ENCODE results near the gene OVCH1.

The OVCH1 gene, protein sequence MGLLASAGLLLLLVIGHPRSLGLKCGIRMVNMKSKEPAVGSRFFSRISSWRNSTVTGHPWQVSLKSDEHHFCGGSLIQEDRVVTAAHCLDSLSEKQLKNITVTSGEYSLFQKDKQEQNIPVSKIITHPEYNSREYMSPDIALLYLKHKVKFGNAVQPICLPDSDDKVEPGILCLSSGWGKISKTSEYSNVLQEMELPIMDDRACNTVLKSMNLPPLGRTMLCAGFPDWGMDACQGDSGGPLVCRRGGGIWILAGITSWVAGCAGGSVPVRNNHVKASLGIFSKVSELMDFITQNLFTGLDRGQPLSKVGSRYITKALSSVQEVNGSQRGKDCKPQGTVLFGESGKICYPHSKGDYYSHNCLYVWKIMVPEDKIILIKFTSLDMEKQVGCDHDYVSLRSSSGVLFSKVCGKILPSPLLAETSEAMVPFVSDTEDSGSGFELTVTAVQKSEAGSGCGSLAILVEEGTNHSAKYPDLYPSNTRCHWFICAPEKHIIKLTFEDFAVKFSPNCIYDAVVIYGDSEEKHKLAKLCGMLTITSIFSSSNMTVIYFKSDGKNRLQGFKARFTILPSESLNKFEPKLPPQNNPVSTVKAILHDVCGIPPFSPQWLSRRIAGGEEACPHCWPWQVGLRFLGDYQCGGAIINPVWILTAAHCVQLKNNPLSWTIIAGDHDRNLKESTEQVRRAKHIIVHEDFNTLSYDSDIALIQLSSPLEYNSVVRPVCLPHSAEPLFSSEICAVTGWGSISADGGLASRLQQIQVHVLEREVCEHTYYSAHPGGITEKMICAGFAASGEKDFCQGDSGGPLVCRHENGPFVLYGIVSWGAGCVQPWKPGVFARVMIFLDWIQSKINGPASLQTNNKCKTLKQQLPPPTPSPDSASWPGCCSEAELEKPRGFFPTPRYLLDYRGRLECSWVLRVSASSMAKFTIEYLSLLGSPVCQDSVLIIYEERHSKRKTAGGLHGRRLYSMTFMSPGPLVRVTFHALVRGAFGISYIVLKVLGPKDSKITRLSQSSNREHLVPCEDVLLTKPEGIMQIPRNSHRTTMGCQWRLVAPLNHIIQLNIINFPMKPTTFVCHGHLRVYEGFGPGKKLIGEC

DNA sequence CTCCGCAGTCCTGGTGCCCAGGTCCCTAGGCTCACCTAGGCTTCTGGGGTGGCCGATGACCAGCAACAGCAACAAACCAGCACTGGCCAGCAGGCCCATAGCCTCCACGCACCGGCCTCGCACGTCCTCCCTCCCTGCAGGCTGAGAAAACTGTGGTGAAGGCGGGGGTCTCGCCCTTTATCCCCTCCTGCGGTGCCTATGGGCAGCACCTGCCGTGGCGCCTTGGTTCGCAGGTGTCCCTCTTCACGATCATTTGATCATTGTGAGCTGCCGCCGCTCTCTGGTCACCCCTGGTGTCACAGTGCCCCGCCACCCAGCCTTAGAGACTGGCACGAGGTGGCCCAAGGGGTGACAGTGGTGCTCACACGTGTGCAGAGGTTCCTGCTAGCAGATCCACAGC lies at the start of gene OVCH1:
Gene OVCH1, minus strand, starts transcription at position 99 of the 400 bp plus-strand sequence. Its CDS starts 0 bp downstream, at position 99.
- no peak for DNase-seq (ENCODE audit: low read depth in 2 of 2)

DNA sequence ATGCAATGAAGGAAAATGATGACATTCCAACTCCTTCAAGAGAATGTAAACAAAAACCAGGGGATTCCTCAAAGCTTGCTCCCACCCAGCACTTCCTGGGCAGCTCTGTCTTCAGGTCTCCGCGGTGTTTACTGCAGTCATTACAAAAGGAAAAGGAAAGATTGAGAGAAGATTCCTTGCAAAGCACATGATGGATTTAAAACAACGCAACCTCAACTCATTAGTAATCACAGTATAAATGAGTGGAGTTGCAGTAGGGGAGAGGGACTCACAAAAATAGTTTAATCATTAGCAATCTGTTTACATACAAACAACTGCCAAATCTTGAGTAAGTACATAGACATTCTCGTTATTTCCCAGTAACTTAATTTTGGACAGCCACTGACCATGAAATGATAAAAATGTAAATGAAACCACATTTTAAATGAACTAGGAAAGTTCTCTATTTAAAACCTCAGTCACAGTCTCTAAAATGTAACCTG lies 49.7 kb upstream of the OVCH1 start:
- DNase-seq (ENCODE audit: low read depth in 2 of 2) = no peak

DNA sequence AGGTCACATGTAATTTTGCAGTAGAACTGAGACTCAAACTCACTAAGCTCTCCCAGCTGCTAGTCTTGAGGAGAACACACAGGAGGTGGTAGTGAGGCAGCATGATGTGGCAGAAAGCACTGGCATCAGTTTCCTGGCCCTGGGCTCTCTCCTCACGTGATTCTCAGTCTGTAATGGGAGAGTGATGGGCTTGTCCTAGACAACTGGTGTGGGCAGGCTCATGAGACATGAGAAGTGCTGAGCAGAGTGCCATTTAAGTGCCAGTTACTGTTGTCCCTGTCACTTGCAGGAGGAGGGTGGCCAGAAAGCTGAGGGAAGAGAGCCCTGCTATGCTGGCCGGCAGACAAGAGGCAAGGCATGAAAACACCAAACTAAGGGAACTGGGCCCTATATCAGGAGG lies 48.5 kb upstream of the OVCH1 start:
- no peak for DNase-seq (ENCODE audit: low read depth in 2 of 2)

DNA sequence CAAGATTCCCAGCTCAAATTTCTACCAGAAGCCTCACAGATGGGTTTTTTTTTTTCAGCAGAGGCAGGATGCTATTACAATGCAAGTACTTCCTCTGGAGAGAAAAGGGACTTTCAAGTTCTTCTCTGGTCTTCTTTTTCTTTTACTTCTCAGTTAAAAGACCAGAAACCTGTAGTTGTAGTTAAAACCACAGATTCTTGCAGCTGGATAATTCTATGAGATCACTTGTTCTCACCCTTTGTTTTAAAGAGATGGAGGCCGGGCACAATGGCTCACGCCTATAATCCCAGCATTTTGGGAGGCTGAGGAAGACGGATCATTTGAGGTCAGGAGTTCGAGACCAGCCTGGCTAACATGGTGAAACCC lies 47.6 kb upstream of the OVCH1 start:
- no peak for DNase-seq (ENCODE audit: low read depth in 2 of 2)

DNA sequence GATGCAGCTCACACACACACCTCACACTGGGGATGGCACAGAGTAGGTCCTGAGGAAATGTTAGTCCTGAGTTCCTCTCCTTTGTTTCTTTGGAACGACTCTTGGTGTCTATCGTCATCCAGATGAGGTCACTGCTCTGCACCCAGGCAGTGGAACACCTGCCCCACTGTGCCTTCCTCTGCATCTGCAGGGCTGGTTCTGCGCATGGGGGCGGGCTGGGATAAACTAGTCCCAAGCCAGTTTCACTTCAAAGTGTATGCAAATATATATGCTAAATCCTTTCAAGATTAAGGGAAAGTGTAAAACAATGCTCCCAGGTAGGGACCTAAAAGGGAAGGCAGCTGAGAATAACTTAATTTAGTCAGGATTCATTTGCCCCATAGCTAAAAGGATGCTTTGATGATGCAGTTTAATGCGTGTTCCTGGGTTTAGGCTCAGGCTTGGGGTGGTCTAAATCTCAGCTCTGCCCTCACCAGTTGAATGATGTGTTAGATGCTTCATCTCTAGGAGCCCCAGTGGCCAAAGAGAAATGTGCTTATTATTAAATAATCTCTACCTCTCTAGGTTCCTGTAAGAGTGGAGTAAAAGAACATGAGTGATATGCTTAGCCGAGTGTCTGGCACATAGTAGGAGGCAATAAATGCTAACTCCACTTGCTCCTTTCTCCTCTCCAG lies 47.1 kb upstream of the OVCH1 start:
- no peak for DNase-seq (ENCODE audit: low read depth in 2 of 2)

DNA sequence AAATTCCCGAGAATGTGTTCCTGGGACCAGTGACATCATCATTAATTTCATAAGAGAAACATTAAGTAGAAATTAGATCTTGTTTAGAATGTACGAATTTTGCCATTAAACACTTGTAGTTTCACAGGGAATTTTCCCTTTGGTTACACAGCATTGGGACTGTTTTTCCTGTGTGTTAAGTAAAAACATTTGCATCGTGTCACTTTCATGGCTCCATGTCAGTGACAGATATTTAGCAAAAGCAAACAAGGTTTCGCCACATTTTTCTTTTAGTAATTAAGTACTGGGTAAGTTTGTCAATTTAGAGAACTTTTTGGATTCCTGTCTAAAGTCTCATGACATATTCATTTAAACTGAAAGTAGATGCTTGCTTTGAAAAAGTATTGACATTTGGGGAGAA lies 45.5 kb upstream of the OVCH1 start:
- no peak for DNase-seq (ENCODE audit: low read depth in 2 of 2)

DNA sequence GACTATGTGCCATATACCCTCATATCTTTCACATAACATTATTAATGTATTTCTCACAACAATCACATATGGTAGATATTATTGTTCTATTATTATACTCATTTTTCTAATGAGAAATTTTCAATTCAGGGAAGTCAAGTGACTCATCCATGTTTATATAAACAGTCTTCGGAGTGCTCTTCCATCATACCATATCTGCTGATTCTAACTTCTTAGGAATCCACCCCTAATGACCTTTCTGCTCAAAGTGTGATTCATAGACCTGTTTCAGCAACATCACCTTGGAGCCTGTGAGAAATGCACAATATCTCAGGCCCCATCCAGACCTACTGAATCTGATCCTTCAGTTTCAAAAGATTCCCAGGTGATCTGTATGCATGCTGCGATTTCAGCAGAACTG lies 39.8 kb upstream of the OVCH1 start:
- DNase-seq (ENCODE audit: low read depth in 2 of 2) = no peak

DNA sequence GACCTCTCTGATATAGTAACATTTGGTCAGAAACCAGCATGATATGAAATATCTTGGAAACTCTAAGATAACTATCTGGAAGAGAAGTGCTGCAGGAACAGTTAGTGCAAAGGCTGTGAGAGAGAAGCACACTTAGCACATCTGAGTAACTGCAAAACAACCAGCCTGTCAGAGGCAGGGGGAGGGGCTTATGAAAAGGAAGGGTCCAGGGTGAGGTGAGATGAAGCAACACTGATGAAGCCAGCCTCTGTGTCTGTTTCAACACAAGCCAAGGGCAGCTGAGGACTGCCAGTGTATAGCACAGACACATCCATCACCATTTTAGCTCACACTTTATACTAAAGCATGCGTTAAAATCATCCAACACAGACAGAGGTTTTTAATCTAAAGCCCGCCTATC lies 37.4 kb upstream of the OVCH1 start:
- no peak for DNase-seq (ENCODE audit: low read depth in 2 of 2)

DNA sequence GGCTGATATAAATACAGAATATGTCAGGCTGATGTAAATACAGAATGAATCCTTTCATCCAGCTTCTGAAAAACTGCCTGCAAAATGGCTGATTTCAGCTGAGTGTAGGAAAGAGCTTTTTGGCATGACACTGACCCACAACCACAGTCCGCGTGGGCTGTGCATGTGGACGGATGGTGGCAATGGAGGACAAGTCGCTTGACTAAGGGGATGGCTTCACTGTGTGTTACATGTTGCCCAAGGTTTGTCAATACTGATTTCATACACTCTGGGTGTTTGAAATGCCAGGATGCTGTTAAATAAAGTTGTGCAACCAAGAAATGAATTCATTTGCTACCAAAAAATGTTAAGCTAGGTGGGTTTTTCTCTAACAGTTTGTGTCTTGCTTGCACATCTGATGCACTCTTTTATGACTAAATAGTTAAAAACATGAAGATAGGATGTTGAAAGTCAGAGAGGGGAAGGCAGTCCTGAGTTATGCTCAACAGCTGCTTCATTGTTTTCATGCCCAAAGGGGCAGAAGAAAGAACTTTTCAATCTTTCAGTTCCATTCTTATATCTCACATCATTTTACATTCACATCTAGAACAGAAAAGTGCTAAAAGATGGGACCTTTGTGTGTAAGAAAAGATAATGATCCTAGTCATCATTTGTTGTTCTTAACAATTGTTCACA lies 36.5 kb upstream of the OVCH1 start:
- DNase-seq (ENCODE audit: low read depth in 2 of 2) = no peak

DNA sequence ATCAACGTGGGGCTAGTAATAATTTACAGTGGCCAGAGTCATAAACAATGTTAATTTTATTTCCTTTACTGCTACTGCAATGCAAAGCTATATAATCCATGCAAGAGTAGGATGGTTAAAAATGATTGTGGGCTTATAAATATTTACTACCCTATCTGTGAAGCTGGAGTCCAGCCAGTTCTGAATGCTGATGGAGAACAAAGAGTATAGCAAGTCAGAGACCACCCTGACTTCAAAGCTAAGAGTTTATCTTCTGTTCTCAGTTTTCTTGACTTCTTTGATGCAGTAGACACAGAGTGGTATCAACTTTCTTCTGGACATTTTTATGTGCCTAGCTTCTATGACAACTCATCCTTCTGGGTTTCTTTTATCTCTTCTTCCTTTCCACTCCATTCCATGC lies 34.0 kb upstream of the OVCH1 start:
- DNase-seq (ENCODE audit: low read depth in 2 of 2) = no peak

DNA sequence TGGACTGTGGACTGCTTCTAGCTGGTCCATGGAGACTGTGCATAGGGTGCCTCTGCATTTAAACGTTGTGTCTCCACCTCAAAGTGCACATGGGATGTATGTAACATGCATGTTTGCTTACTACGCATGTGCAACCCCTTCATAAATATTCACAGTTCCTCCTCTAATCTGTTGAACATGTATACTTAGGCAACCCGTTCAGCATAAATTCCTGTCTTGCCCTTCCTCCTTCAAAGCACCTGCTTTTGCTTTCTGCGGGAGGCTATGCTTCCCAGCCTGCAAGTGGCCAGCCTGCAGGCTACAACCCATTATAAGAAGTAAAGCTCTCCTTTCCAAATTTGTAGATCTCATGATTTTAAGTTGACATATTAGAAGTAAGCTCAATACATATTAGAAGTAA lies 33.0 kb upstream of the OVCH1 start:
- no peak for DNase-seq (ENCODE audit: low read depth in 2 of 2)

DNA sequence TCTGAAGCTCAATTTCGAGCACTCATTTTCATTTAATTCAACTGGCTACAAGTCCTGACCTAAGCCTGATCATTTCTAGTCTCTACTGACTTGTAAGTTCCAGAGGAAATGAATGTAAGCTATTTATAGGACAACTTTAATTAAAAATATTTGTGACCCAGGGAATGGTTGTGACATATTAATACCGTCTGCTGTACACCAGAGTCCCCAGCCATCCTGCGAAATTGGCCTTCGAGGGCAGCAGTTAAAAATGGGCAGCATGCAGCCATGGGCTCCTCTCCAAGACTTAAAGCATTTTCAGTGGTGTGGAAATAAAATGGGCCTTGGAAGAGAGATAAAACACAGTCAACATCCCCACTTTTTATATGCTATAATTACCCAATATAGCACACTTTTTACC lies 30.7 kb upstream of the OVCH1 start:
- DNase-seq (ENCODE audit: low read depth in 2 of 2) = no peak

DNA sequence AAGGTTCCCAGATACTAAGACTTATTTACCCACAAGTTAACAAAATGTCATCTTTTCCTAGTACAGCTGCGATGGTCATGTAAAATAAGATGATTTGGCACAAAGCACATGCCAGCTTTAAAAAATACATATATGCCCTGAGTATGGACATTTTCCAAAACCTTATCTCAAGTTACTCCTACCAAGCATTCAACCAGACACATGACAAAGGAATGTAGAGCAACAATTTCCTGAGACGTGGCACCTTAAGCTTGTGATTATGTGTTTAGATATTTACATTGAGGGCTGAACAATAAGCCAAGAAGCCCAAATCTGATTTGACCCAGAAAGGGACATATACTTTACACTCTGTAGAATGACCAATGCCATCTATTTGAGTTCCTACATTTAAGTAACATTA lies 24.5 kb upstream of the OVCH1 start:
- DNase-seq (ENCODE audit: low read depth in 2 of 2) = no peak

DNA sequence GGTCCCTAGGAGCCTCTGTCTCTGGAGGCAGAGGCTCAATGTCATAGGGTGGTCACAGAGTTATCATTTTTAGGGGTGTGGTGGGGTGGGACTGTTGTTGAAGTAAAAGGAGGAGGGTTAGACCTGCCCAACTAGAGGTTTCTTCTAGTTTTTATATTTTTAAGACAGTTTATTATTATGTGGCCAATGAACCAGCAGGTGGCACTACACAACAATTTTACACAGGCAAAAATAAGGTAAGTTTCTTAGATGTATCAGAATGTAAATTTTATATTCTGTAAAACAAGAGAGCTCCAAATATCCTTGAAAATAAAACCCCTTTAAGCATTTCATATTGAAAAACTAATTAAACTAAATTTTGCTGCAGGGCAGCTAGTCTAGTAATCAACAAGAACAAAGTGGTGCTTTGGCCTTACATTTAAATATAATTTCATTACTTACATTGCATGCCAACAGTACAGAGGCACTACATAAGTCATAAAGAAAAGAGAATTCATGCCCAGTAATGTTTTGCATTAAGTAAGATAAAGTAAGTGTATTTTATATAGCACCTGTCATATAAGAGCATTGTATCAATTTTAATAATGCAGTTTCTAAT lies 22.2 kb upstream of the OVCH1 start:
- peak in 1 of 2 donors; percentile 4 for DNase-seq (ENCODE audit: low read depth in 2 of 2)

DNA sequence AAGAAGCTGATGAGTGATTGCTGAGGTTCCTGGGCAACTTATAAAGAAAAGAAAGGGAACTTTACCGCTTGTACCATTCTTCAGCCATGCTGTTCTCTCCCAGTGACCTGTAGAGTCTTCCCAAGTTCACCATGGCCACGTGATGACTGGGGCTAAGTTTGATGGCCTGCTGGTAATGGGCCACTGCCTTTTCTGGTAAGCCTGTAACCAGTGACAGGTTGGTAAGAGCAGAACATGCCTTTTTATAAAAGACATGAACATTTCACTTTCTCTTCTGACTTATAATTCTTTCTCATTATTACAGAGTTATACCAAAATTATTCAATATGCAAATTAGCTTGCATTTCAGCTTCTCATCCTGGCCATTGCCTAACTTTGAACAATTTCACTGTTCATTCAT lies 20.9 kb upstream of the OVCH1 start:
- DNase-seq (ENCODE audit: low read depth in 2 of 2) = no peak

DNA sequence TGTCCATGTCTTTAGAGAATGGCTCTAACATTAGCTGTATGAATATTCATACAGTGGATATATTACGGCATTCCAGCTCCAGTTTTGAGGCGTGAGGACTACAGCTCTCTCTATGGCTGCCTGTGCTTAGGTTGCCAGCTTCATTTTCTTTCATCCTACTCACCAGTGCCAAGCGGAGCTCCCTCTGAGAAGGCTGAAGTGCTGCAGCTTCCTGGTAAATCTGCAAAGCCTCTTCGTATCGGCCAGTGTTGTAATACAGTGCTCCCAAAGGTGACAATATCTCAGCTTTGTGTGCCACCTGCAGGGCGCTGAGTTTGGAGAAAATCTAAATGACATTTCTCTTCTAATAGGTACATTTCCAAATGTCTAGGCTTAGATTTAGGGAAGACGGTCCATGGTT lies 19.8 kb upstream of the OVCH1 start:
- no peak for DNase-seq (ENCODE audit: low read depth in 2 of 2)

DNA sequence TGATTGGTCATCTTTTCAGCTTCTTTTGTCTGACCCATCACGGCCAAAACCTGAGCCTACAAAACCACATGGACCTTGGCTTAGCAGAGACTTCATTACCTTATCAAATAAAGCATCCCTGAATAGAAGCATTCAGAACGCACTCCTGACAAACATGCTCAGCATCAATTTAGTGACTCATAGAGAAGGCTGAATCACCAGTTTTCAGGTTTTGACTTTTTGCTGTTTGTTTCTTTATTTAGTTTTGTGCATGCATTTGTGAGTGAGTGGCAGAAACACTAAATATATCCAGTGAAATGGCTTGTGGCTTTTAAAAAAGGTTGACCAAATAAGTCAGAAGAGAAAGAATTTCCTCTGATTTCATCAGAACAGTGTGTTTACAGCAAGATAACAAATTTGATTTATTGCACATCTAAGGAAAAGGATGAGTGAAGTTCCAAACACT lies 19.0 kb upstream of the OVCH1 start:
- DNase-seq (ENCODE audit: low read depth in 2 of 2) = no peak

DNA sequence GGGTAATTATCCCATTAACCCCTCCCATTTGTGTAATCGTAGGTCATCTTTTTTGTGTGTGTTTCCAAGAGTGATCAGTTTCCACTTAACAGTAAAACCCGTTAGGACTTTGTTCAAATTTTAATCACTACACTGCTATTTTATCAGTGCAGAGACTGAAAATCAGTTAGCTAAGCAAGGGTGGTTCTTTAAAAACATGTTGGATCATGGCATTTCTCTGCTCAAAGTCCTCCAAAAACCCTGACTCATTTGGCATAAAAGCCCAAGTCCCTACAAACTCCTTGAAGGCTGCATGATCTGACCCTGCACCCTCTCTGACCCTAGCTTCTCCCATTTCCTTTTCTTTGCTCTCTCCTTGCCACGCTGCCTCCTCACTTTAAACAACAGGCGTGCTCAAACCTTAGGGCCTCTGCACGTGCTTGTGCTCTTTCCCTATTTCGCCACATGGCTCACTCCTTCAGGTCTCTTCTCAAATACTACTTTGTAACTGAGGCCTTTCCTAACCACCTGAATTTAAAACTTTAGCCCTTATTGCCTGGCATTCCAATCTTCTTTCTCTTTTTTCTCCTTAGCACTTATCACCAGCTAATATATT lies 13.2 kb upstream of the OVCH1 start:
- DNase-seq (ENCODE audit: low read depth in 2 of 2) = no peak

DNA sequence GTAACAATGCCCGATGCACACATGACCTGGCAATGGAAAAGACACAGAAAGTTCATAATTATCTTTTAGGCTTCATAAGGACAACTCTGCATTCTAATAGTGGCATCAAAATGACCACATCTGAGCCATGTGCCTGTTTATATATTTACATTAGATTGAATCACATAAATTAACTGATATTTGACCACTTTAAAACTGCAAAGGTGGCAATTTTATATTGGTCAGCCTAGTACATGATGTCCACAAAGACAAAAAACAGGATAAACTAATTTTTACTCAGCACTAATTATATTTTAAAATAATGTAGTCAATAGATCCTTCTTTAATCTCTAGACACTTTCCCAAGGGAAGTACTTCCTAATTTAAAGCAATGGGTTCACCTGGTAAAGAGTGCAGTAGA lies 12.0 kb upstream of the OVCH1 start:
- DNase-seq (ENCODE audit: low read depth in 2 of 2) = no peak

DNA sequence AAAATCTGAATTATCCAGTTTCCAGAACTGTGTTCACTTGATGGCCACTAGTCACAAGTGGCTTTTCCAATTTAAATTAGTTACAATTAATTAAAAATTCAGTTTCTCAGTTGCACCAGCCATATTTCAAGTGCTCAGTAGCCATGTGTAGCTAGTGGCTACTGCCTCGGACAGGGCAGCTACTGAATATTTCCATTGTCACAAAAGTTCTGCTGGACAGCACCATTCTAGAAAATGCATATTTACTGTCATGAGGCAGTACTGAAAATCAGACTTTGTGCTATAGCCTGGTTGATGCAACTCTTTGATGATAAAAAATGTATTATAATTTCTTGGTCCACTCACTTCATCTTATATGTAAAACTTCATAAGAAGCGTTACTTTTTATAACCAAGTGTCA lies 11.5 kb upstream of the OVCH1 start:
- DNase-seq (ENCODE audit: low read depth in 2 of 2) = no peak

DNA sequence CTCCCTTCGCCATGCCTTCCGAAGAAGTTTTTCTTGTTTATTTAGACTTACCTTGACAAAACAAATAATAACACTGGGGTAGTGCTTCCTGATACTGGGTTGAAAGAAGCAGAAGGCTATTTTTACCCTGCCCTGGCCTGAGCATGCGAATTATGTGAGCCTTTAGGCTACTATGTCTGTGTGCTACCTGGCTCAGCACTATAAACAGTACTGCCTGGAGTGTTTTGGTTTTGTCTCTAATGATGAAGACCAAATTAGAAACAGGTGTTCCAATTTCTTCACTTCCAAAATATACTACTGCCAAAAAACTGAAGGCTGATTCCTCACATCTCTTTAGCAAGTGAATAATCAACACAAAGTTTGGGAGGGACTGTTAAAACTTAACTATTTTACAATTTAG lies 7.6 kb upstream of the OVCH1 start:
- no peak for DNase-seq (ENCODE audit: low read depth in 2 of 2)
